ENCODE measurements around the gene SLC6A3. TPM values are rescaled to one million over a fixed set of nuclear protein-coding genes. Genes with fewer than 3 reads are reported as not detected.

Gene SLC6A3
- total RNA-seq, 1 experiment from 2014 or later = not detected

DNA sequence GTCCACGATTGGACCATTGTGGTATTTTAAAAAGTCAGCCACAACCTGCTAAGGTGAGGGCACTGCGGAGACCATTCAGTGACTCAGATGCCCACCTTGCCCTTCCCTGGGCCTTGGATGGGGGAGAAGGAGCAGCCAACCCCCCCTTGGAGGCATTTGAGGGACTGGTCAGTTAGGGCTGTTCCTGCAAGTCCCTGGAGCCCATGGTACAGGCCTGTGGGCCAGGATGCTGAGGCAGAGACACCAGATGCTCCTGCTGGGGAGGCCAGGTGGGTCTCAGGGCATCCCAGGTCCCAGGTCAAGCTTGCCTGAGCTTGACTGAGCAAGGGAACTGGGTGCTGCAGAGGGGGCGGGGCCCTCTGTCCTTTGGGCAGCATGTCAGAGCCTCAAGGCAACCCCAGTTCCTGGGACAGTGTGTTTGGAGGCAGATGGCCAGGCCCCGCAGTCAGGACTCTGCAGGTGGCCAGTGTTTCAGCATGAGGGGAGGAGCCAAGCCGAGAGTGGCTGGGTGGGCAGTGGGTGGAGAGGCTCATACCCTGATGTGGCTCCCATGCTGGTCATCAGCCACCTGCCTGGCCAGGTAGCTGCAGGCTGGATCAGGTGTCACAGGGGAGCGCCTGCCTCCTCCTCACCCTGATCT lies 27.5 kb downstream of the SLC6A3 start:
- TF ChIP-seq CTCF (IDR thresholded peaks at IDR 0.05; ENCODE audit: unreplicated experiment) = no peak
- no TSS peak for BruUV-seq (replicated peaks)
- CTCF ChIA-PET = no interaction called here
- Mint-ChIP-seq H3K36me3 (ENCODE audit: insufficient read depth, unreplicated experiment) (peaks cover 4% of the 10 kb centered on the region), H3K27me3 (ENCODE audit: unreplicated experiment) (peaks cover 29% of the 10 kb centered on the region), H3K9me3 (ENCODE audit: low read depth, unreplicated experiment) (peaks cover 6% of the 10 kb centered on the region), H3K27ac (ENCODE audit: unreplicated experiment) (no peak overlapping the region), H3K4me3 (ENCODE audit: low read depth, unreplicated experiment) (no peak overlapping the region), H3K4me1 (ENCODE audit: low read depth, unreplicated experiment) (no peaks in the 10 kb centered on the region)
- intact Hi-C loops (cut with micrococcal nuclease; ENCODE audit: unreplicated experiment) = no loop called here
- no peak for DNase-seq

DNA sequence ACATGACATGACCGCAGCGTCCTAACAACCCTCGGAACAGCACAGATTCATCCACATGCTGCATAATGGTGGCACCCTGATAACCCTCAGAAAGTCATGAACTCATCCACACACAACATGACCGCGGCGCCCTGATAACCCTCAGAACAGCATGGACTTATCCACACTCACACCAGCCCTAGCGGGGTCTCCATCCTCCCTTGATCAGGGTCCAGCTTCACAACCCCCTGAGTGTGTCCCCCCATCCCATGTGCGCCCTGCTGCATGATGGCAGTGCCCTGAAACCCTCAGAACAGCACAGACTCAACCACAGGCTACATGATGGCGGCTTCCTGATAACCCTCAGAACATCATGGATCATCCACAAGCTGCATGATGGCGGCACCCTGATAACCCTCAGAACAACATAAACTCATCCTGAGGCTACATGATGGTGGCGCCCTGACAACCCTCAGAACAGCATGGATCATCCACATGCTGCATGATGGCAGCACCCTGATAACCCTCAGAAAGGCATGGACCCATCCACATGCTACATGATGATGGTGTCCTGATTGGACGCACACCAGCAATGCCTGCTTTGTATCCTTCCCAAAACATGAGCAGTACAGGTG lies 28.3 kb downstream of the SLC6A3 start:
- TF ChIP-seq CTCF (IDR thresholded peaks at IDR 0.05; ENCODE audit: unreplicated experiment) = no peak
- Mint-ChIP-seq H3K4me1 (ENCODE audit: low read depth, unreplicated experiment) (no peaks in the 10 kb centered on the region), H3K4me3 (ENCODE audit: low read depth, unreplicated experiment) (no peak overlapping the region), H3K9me3 (ENCODE audit: low read depth, unreplicated experiment) (peaks cover 6% of the 10 kb centered on the region), H3K27ac (ENCODE audit: unreplicated experiment) (no peak overlapping the region), H3K36me3 (ENCODE audit: insufficient read depth, unreplicated experiment) (peaks cover 4% of the 10 kb centered on the region), H3K27me3 (ENCODE audit: unreplicated experiment) (peaks cover 37% of the 10 kb centered on the region)
- CTCF ChIA-PET = no interaction called here
- no TSS peak for BruUV-seq (replicated peaks)
- intact Hi-C loops (cut with micrococcal nuclease; ENCODE audit: unreplicated experiment) = no loop called here
- DNase-seq = no peak

DNA sequence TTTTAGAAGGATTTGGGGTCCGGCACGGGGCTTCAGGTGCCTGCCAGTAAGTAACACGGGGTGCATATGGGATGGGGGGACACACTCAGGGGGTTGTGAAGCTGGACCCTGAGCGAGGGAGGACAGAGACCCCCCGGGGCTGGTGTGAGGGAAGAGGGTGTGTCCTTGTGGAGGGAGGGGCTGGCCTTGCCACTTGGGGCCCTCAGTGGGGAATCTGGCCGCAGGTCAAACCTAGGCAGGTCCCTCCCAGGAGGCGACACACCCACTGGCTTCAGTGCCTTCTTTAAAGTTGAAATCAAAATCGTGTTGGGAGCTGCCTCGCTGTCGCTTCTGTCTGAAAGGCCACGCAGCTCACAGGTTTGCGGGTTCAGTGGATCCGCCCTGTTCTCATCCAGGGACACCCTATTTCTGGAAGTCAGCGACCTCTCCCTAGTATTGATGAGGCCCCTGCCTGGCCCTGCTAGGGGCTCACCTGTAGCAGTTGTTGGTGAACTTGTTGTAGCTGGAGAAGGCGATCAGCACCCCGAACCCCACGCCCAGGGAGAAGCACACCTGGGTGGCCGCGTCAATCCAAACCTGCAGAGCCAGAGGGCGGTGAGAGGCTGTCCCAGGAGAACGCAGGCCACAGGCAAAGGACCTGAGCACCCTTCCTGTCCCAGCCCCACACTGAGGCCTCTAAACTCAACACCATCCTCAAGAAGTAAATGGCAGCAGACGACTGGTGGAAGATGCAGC lies 29.4 kb downstream of the SLC6A3 start:
- CTCF ChIA-PET = no interaction called here
- BruUV-seq (replicated peaks) = no TSS peak
- Mint-ChIP-seq H3K9me3 (ENCODE audit: low read depth, unreplicated experiment) (peaks cover 6% of the 10 kb centered on the region), H3K27me3 (ENCODE audit: unreplicated experiment) (peaks cover 49% of the 10 kb centered on the region), H3K36me3 (ENCODE audit: insufficient read depth, unreplicated experiment) (peaks cover 4% of the 10 kb centered on the region), H3K4me3 (ENCODE audit: low read depth, unreplicated experiment) (no peak overlapping the region), H3K4me1 (ENCODE audit: low read depth, unreplicated experiment) (no peaks in the 10 kb centered on the region), H3K27ac (ENCODE audit: unreplicated experiment) (no peak overlapping the region)
- no peak for TF ChIP-seq CTCF (IDR thresholded peaks at IDR 0.05; ENCODE audit: unreplicated experiment)
- no peak for DNase-seq
- intact Hi-C loops (cut with micrococcal nuclease; ENCODE audit: unreplicated experiment) = no loop called here

- no TSS peak for BruUV-seq (replicated peaks)
- TF ChIP-seq CTCF (IDR thresholded peaks at IDR 0.05; ENCODE audit: unreplicated experiment) = no peak
- Mint-ChIP-seq H3K27ac (ENCODE audit: unreplicated experiment) (no peak overlapping the region), H3K9me3 (ENCODE audit: low read depth, unreplicated experiment) (peaks cover 6% of the 10 kb centered on the region), H3K4me3 (ENCODE audit: low read depth, unreplicated experiment) (no peak overlapping the region), H3K36me3 (ENCODE audit: insufficient read depth, unreplicated experiment) (peaks cover 3% of the 10 kb centered on the region), H3K27me3 (ENCODE audit: unreplicated experiment) (peaks cover 52% of the 10 kb centered on the region), H3K4me1 (ENCODE audit: low read depth, unreplicated experiment) (no peaks in the 10 kb centered on the region)
- DNase-seq = no peak
- intact Hi-C loops (cut with micrococcal nuclease; ENCODE audit: unreplicated experiment) = no loop called here
- CTCF ChIA-PET = no interaction called here
Measured at GRCh38 chr5:1415059-1415425, 30.2 kb downstream of the SLC6A3 start.
